GM21515 (cell line): ENCODE results near the gene DNAH3.
"Not testable (repeated sequence)": the region's sequence is repeated elsewhere in the genome, so short reads cannot be mapped to it uniquely, and the experiment has no call there.

ENCODE experiments used
- ATAC-seq: cut with Tn5 transposase; IDR thresholded peaks from one replicate; pipeline ENCODE4 v1.9.1; 2021; ENCODE audit not compliant: unreplicated experiment

DNAH3 gene

DNA sequence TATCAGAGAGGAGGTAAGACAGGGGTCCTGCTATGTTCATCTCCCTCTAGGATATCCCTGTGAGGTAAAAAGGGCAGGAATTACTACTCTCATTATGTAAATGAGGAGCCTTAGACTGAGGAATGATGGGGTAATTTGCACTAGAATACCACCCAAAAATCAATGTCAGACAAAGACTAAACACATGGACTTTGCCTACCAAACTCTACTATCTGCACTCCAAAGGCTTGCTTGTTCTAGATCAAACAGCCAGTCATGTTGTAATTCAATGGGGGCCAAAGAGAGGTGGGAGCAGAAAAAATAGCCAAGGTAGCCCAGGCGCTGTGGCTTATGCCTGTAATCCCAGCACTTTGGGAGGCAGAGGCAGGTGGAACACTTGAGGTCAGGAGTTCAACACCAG lies 129.3 kb downstream of the DNAH3 start:
- ATAC-seq, result no peak

DNA sequence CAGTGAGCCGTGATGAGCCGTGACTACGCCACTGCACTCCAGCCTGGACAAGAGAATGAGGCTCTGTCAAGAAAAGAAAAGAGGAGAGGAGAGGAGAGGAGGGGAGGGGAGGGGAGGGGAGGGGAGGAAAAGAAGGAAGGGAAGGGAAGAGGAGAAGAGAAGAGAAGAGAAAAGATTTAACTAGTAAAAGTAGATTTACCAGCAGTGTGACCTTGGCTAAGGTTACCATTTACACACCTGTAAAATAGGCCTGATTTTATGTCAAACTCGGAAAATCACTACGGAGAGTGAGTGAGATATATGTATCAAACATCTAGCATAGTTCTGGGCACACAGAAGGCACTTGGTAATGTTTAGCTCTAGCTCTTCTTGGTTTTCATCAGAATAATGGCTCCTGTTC lies 140.8 kb downstream of the DNAH3 start:
- ATAC-seq, result no peak

DNA sequence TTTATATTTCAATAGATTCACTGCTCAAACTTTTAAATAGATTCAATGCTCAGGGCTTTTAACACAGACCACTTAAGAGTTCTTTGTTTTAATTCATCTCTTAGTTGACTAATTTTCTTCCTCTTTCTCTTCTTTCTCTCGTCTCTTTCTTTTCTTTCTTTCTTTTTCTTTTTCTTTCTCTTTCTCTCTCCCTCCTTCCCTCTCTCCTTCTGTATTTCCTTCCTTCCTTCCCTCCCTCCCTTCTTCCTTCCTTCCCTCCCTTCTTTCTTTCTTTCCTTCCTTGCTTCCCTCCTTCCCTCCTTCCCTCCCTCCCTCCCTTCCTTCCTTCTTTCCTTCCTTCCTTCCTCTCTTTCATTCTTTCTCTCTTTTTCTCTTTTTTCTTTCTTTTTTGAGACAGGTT lies 145.6 kb downstream of the DNAH3 start:
- ATAC-seq, result no peak

DNA sequence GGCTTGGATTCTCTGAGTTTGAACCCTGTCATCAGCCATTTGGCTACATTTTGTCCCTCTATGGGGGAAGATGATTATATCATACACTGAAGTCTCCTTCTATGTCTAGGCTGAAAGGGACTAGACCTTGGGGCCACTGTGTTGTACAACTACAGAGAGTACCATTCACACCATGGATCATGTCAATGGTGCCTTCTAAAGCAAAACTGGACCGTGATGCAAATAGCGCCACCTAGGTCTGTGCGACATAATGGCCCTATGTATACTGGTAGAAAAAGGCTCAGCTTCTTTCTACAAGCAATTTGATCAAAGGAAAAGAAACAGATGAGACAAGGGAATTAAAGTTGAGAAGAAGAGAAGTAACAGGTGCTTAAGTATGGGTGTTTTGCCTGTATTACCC lies 149.4 kb downstream of the DNAH3 start:
- no peak for ATAC-seq

DNA sequence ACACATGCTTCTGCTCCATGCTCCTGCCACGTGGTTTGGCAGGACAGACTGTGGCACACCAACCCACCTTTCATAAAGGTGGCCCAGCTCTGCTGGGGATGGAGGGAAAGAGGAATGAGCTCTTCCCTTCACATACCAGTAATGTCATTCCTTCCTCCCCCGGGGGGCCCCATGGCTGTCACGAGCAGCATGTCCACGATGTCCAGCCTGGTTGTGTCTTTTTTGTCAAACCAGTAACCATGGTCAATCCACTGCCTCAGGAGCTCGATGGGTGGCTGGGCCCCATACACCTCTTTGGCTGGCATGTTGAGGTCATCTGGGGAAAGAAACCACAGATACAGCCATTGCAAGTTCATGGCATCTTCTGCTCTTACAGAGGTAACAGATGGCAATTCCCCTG lies 153.5 kb downstream of the DNAH3 start:
- no peak for ATAC-seq

DNA sequence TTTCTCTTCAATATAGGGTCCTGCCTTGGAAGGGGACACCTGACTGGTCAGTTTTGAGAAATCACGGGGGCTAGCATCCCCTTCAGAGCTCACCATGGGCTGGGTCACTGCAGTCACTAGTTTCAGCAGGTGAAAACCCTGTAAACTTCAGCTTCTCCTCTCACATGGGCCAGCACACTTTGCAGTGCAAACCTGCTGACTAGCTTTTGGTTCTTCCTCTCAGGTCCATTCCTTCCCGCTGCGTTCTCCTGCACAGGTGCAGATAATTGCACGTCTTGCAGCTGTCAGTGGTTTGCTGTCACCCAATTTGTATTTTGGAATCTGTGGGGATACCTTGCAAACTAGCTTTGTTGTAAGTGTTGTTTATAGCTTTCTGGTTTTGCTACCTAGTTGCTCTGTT lies 154.9 kb downstream of the DNAH3 start:
- no peak for ATAC-seq

DNA sequence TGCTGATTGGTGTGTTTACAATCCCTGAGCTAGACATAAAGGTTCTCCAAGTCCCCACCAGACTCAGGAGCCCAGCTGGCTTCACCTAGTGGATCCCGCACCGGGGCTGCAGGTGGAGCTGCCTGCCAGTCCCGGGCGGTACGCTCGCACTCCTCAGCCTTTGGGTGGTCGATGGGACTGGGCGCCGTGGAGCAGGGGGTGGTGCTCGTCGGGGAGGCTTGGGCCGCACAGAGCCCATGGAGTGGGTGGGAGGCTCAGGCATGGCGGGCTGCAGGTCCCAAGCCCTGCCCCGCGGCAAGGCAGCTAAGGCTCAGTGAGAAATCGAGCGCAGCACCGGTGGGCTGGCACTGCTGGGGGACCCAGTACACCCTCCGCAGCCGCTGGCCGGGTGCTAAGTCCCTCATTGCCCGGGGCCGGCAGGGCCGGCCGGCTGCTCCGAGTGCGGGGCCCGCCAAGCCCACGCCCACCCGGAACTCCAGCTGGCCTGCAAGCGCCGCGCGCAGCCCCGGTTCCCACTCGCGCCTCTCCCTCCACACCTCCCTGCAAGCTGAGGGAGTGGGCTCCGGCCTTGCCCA lies 161.1 kb downstream of the DNAH3 start:
- not testable (repeated sequence) for ATAC-seq

DNA sequence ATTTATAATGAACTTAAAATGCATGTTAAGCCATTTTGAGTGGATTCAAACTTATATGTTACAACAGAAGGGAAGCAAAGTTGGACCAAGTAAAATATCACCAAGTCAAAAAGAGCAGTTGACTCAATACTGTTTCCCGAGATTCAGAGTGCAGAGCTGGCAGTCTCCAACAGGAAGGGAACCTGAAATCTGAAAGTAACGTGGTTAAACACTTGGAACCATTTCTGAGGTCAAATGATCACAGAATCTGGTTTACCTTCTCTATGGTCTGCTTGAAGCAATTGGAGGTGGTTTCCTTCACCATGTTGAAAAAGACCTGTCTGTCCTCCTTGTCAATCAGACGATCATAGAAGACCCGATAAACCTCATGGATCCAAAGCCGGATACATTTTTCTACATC lies 163.6 kb downstream of the DNAH3 start:
- ATAC-seq, result no peak

DNA sequence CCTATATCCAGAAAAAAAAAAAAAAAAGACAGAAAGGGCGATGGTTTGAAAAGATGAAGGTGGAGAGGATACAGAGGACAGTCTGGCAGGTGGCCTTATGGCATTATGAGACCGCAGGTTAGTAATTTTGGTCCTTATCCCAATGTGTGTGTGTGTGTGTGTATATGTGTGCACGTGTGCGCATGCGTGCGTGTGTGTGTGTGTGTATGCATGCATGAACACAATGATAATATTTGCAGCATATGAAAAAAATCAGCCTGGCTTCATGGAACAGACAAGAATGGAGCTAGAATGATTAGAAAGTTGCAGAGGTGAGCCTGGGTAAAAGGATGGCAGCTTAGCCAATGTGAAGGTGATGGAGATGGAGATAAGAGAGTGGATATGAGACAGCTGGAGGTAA lies 166.6 kb downstream of the DNAH3 start:
- no peak for ATAC-seq

DNA sequence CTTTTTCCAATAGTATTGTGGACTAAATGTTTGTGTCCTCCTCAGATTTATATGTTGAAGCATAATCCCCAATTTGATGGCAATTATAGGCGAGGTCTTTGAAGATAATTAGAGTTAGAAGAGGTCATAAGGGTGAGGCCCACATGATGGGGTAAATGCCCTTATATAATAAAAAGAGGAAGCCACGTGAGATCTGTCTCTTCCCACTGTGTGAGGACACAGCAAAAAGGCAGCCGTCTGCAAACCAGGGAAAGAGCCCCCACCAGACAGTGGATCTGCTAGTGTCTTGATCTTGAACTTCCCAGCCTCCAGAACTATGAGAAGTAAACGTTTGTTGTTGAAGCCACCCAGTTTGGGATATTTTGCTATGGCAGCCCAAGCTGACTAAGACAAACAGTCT lies 174.1 kb downstream of the DNAH3 start:
- no peak for ATAC-seq

DNA sequence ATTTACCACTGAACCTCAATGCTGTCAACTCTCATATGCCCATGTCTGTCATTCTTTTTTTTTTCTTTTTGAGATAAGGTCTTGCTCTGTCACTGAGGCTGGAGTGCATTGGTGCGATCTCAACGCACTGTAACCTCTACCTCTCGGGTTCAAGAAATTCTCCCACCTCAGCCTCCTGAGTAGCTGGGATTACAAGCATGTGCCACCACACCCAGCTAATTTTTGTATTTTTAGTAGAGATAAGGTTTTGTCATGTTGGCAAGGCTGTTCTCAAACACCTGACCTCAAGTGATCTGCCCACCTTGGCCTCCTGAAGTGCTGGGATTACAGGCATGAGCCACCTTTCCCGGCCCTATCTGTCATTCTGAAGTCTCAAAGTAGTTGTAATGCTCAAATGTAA lies 177.4 kb downstream of the DNAH3 start:
- ATAC-seq, result not testable (repeated sequence)

DNA sequence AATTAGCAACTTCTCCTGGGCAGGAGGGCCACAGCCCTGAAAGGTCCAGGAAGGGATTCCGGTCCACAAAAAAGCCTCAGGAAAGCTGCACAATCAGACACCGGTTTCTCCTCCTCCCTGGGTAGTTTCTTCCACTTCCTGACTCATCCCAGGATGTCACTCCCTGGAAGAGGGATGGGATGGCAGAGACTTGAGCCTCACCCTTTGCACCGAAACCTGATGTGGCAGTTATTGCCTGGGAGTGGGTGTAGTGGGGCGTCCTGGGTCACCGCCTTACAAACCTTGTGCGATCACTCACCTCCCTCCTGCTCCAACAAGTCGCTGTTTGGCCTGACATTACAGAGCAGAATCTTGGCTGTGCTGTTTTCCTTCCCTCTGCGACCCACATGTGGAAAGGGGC lies 179.2 kb downstream of the DNAH3 start:
- no peak for ATAC-seq

DNA sequence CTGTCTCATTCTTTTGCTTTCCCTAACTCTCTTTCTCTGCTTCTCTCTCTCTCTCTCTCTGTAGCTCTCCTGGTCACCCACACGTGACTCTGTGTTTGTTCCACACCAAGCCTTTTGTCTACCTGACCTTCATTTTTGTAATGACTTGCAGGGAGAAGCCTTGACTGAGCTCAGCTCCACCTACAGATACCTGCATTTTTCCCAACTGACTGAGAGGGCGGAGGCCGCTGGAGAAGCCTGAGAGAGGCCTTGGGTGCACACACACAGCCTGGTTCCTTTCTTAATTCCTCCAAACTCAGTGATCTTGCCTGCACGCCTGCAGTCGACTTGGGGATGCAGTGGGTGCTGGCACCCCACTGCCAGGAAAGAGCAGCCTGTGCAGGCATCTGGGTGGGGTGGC lies 181.3 kb downstream of the DNAH3 start:
- no peak for ATAC-seq

DNA sequence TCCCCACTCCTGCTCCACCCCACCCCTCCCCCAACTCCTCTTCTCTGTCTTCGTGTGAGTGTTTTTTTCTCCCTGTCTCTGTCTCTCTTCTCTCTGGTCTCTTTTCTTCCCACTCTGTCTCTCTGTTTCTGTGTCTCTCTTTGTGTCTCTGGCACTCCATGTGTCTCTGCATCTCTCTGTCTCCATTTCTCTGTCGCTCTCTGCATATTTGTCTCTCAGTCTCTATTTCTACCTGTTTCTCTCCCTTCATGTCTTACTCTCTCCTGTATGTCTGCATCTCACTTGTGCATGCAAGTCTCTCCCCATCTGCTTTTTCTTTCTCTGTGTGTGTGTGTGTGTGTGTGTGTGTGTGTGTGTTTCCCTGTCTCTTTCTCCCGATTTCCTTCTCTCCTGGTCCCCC lies 181.9 kb downstream of the DNAH3 start:
- ATAC-seq, result no peak

DNA sequence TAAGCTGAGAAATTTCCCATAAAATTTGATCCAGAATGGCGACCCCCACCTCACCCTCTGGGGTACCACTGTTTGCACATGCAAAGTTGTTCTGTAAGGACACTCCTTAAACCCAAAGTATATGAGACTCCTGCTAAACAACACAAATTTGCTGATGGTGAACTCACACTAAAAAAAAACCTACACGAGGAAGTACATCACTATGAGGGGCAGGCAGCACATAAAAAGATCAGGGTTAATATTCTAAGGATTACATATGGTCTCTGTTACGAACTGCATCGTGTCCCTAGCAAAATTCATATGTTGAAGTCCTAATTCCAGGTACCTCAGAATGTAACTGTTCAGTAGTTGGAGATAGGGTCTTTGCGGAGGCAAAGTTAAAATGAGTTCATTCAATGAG lies 189.7 kb downstream of the DNAH3 start:
- no peak for ATAC-seq

DNA sequence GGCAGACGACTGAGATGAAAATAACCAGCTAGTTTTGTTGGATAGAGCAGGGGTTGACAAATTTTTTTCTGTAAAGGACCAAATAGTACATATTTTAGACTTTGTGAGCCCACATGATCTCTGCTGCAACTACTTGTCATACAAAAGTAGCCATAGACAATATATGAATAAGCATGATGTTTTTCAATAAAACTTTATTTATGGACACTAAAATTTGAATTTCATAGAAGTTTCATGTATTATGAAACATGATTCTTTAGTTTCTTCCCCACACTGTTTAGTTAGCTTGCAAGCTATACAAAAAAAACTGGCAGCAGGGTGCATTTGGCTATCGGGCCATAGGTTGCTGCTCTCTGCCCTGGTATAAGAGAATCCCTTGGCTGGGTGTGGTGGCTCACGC lies 193.5 kb downstream of the DNAH3 start:
- no peak for ATAC-seq

DNA sequence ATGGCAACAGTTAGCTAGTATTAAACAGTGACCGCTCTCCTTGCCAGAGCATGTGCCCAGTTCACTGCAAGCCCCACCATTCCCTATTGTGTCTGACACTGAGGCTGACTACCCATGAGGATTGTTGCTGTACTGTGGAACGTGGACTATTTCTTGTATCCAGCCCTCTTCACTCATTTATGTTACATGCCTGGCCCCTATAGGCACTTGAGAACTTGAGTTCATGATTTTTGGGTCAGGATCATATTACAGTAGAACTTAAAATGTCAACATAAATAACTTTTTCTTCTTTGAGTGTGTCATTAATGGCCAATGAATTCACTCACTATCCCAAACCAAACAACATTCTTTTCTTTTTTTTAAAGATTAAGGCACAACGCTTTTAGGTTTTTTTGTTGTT lies 194.3 kb downstream of the DNAH3 start:
- ATAC-seq, result no peak

DNA sequence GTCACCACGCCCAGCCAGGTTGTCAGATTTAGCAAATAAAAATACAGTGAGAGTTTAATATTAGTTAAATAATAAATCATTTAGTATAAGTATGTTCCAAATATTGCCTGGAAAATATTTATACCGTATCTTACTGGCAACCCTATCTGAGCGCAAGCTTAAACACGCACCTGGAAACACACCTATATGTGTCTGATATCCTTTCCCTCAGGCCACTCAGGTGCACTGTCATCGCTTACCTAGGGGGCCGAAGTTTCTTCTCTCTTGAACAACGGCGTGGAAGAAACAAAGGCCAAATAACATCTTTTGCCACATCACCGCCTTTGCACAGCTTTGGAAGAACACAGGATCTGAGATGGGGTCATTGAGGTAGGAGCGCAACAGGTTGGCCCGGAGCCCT lies 196.1 kb downstream of the DNAH3 start:
- no peak for ATAC-seq

DNA sequence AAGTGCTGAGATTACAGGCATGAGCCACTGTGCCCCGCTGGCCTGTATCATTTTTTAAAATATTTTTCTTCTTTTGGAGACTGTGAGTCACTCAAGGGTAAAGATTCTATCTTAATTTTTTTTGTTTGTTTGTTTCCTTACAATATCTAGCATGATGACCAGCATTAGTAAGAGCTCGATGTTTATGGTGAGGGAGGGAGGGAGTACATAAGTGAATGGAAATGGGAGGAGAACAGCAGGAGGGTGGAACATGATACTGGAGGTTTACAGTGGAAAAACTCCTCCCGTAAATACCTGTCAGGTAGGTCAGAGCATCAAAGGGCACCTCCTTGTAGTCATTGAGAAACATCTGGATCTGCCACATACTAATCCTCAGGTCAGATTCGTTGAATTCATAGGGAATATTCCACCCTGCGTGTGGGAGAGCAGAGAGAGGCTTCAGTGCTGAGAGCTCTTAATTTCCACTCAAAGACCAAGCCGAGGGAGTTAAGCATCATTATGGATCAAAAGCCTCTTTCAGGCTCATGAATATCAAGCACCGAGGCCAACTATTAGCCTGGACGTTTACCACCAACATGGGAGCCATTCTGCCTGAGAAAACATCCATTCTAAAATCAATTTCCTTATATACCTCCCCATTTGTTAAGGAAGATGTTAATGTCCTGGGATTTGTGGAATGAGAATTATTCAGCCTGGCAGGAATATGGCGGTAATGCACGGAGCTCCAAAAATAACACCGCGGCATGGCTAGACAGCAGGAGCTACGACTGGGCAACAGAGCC lies 198.3 kb downstream of the DNAH3 start:
- no peak for ATAC-seq

DNA sequence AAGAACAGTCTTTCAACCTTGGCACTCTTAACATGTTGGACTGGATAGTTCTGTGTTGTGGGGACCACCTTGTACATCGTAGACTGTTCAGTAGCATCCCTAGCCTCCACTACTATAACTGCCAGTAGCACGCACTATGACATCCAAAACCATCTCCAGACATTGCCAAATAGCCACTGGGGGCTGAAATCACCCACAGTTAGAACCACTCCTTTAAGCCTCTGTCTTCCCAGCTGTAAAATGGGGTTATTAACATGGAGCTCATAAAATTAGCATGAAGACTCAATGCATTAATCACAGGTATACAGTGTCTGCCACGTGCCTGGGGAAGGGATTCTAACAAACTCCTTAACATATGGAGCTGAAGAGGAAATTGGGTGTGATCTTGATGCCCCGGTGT lies 200.4 kb downstream of the DNAH3 start:
- no peak for ATAC-seq

DNA sequence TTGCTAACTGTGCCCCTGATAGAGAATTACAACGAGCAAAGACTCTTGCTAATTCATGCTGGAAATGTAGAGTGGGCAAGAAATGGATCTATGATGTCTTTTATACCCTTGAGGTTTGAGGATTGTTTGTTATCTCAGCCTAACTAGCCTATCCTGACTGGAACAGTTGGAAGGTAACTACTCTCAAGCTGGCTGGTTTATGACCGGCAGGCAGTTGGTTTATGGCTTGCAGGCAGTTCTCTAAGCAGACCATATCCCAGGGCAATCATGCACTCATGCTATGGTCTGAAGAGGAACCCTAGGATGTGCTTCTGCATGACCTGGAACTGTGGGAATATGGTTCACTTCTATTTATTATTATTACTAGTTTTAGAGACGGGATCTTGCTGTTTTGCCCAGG lies 201.0 kb downstream of the DNAH3 start:
- ATAC-seq, result no peak

DNA sequence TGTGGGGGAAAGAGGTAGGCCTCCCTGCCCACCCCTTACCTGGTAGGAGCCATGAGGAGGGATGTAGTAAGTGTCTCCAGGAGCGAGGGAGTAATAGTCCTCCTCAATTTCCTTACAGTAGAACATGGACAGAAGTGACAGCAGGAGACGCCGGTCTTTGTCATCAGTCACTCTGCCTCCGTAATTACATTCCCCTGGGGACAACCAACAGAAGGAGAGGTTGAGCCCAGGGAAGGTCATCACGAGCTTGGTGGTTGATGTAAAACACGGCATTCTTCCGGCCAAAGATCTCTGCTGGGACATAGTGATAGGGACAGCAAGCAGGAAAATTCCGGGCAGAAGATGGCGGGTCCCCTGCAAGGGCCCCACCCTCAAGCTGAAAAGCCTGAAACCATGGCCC lies 202.2 kb downstream of the DNAH3 start:
- no peak for ATAC-seq

DNA sequence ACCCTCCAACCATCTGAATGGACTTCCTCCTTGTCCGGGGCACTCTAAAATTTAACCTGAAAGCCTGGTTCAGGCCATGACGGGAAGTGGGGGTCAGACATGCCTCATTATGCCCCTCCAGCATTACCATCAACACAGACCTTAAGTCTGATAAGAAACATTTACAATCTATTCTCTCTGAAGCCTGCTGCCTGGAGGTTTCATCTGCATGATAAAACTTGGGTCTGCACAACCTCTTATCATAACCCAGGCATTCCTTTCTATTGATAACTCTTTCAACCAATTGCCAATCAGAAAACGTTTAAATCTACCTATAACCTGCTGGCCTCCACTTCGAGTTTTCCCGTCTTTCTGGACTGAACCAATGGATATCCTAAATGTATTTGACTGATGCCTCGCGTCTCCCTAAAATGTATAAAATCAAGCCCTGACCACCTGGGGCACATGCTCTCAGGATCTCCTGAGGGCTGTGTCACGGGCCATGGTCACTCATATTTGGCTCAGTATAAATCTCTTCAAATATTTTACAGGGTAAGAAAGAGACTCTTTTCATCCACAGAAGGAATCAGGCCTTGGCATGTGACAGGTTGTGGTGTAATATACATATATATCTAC lies 204.5 kb downstream of the DNAH3 start:
- ATAC-seq, result no peak
